H7 (cell line): ENCODE data around the gene SPOCD1. TPM values are rescaled to one million over a fixed set of nuclear protein-coding genes. Genes with fewer than 3 reads are reported as not detected.

Experiments
- DNase-seq: peaks from one replicate; pipeline ENCODE4 v3.0.0; 2012
- H3K27me3 ChIP-seq: 2 replicates; pipeline ENCODE4 v1.6.0; 2011; ENCODE audit warnings: mild to moderate bottlenecking, low read length; ENCODE audit not compliant: control insufficient read depth, insufficient read depth
- H3K36me3 ChIP-seq: replicated peaks from 2 replicates; pipeline ENCODE4 v1.5.1; 2011; ENCODE audit warnings: low read length; ENCODE audit not compliant: control insufficient read depth, insufficient read depth
- H3K4me3 ChIP-seq: 2 replicates; pipeline ENCODE4 v1.5.1; 2011; ENCODE audit warnings: low read depth, mild to moderate bottlenecking, control low read depth, low read length, moderate library complexity; ENCODE audit not compliant: insufficient read depth
- total RNA-seq: library from RNA; depleted of rRNA; stranded (reverse); fragments of >200 nt; shearing (Covaris generic); gene quantifications from 2 replicates; pipeline ENCODE4 v1.2.3, GENCODE V29; 2014

SPOCD1 gene
- total RNA-seq, 1 experiment from 2014 or later = 1.8 TPM

GRCh38 chr1:31758823-31759222, 57.0 kb downstream of the SPOCD1 start:
- H3K36me3 ChIP-seq = no peaks in the 10 kb centered on the region; the same call in 1 of the 2 replicates
- H3K27me3 ChIP-seq = peaks cover 19% of the 10 kb centered on the region
- no peak for DNase-seq
- no peak overlapping the region for H3K4me3 ChIP-seq

DNA sequence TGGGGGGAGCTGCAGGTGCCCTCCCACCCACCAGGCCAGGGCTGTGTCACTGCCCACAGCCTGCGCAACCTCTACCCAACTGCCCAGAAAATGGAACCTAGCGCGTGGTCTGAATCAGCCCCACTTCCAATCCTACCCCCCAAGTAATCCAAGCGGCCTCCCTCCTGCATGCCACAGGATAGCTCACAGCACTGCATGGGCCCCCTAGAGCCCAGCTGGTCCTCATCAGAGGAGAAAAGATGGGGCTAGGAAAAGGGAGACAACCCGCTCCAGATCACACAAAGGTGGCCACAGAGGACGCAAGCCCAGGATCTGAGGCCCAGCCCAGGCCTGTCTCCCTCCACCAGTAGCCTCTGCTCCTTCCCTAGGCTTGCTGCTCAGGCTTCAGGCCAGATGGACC, 57.8 kb downstream of the SPOCD1 start:
- H3K27me3 ChIP-seq = peaks cover 10% of the 10 kb centered on the region
- DNase-seq = peak; percentile 65
- H3K4me3 ChIP-seq = no peak overlapping the region
- H3K36me3 ChIP-seq = no peaks in the 10 kb centered on the region; the same call in 1 of the 2 replicates

DNA sequence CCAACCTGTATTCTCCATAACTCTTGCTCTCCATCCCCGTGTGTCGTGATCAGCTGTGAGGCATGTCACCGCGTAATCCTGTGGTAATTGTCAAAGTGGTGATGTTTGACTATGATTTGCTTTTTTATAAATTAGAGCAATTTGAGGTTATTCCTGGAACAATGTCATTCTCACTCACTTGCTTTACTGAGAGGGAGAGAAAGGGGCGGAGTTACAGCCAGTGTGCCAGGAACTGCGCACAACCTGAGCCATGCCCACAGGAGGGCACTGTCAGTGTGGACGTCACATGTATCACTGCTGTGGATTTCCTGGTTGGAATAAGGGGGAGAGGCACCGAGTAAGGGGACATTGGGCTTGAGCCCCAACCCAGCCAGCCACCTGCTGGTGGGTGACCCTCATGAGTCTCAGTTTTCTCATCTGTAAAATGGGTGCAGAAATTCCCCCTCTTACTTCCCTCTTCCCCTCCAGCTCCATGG, 58.6 kb downstream of the SPOCD1 start:
- no peaks in the 10 kb centered on the region; the same call in 1 of the 2 replicates for H3K36me3 ChIP-seq
- DNase-seq = no peak
- H3K27me3 ChIP-seq = peaks cover 6% of the 10 kb centered on the region
- no peak overlapping the region for H3K4me3 ChIP-seq

- DNase-seq = no peak
- no peaks in the 10 kb centered on the region; the same call in 1 of the 2 replicates for H3K27me3 ChIP-seq
- H3K36me3 ChIP-seq = no peaks in the 10 kb centered on the region; the same call in 1 of the 2 replicates
- H3K4me3 ChIP-seq = no peak overlapping the region
These were observed 59.2 kb downstream of the SPOCD1 start for GRCh38 chr1:31756578-31756977.

- DNase-seq = peak; percentile 64
- no peaks in the 10 kb centered on the region for H3K27me3 ChIP-seq
These were observed 59.9 kb downstream of the SPOCD1 start for GRCh38 chr1:31755850-31756492.

GRCh38 chr1:31755197-31755611, 60.6 kb downstream of the SPOCD1 start:
- H3K4me3 ChIP-seq = no peak overlapping the region
- DNase-seq = no peak
- no peaks in the 10 kb centered on the region for H3K27me3 ChIP-seq
- H3K36me3 ChIP-seq = no peaks in the 10 kb centered on the region; the same call in 1 of the 2 replicates

More at GRCh38 chr1:31755850-31756492, 59.9 kb downstream of the SPOCD1 start:
- H3K36me3 ChIP-seq = no peaks in the 10 kb centered on the region; the same call in 1 of the 2 replicates
- H3K4me3 ChIP-seq = no peak overlapping the region

DNA sequence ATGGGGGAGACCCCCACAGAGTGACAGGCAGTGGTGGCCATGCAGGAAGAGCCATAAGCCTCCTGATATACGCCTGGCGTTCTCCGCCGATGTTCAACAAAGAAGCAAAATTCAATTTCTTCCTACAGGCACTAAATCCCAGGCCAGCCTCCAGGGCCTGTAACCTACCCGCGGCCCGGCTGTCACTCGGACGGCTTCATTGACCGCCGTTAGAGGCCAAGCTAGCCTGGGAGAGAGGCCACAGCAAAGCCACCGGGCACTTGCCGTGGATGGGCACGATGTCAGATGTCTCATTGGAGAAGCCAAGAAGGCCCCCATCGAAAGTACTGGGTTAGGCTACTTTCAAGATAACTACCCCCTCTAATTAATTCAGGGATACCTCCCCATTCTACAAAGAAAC, 61.4 kb downstream of the SPOCD1 start:
- H3K4me3 ChIP-seq = no peak overlapping the region
- H3K27me3 ChIP-seq = no peaks in the 10 kb centered on the region
- no peak for DNase-seq
- no peaks in the 10 kb centered on the region; the same call in 1 of the 2 replicates for H3K36me3 ChIP-seq

- Histone ChIP-seq H3K36me3 (no peaks in the 10 kb centered on the region; the same call in 1 of the 2 replicates), H3K4me3 (no peak overlapping the region), H3K27me3 (no peaks in the 10 kb centered on the region)
- no peak for DNase-seq
These were observed 62.0 kb downstream of the SPOCD1 start for GRCh38 chr1:31753707-31754349.

GRCh38 chr1:31752952-31753475, 62.8 kb downstream of the SPOCD1 start:
- Histone ChIP-seq H3K27me3 (no peaks in the 10 kb centered on the region), H3K4me3 (no peak overlapping the region), H3K36me3 (no peaks in the 10 kb centered on the region; the same call in 1 of the 2 replicates)
- no peak for DNase-seq

- peak; percentile 76 for DNase-seq
- H3K36me3 ChIP-seq = no peaks in the 10 kb centered on the region; the same call in 1 of the 2 replicates
- no peaks in the 10 kb centered on the region for H3K27me3 ChIP-seq
- H3K4me3 ChIP-seq = no peak overlapping the region
These were observed 63.6 kb downstream of the SPOCD1 start for GRCh38 chr1:31752258-31752657.

DNA sequence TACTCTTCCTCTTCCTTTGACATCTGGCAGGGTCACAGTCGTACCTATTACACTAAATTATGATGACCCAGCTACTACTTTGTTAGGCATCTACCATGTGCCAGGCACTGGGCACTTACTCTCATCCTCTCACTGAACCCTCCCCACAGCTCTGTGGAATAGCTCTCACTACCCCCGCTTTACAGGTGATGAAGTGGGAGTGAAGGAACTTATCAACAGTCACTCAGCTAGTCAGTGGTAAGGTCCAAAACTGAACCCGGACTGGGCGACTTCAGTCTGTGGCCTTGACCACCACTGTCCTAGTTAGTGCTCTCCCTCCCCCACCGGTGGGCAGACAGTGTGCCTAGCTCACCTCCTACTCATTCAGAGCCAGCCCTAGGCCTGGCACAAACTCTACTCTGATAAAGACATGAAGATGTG, 64.0 kb downstream of the SPOCD1 start:
- no peak overlapping the region for H3K4me3 ChIP-seq
- DNase-seq = no peak
- H3K36me3 ChIP-seq = no peaks in the 10 kb centered on the region; the same call in 1 of the 2 replicates
- H3K27me3 ChIP-seq = no peaks in the 10 kb centered on the region

DNA sequence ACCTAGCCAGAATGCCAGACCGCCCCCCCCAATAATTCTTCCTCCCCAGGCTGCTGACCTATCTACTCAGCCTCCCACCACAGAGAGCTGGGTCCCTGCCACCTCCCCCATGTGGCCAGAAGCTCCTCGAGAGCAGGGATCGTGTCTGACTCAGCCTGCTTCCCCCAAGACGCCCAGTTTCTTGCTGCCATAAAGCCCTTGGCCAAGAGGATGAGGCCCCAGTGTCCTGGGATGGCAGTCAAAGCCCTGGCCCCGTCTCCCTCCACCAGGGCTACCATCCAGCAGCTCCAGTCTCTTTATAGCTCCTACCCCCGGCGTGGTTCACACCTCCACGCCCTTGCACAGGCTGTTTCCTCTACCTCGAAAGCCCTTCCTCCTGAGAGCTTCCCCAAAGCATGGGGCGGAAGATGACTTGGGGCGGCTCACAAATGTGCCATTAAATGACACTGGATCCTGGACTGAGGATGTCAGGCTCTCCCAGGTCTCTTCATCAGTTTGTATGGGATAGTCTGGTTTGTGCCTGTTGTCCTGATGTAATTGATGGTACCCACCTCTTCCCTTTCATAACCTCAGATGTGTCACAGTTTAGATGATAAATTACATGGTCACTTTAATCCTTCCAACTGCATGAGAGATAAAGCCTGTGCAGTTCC, 64.8 kb downstream of the SPOCD1 start:
- Histone ChIP-seq H3K4me3 (no peak overlapping the region), H3K36me3 (no peaks in the 10 kb centered on the region; the same call in 1 of the 2 replicates), H3K27me3 (no peaks in the 10 kb centered on the region)
- DNase-seq = no peak

DNA sequence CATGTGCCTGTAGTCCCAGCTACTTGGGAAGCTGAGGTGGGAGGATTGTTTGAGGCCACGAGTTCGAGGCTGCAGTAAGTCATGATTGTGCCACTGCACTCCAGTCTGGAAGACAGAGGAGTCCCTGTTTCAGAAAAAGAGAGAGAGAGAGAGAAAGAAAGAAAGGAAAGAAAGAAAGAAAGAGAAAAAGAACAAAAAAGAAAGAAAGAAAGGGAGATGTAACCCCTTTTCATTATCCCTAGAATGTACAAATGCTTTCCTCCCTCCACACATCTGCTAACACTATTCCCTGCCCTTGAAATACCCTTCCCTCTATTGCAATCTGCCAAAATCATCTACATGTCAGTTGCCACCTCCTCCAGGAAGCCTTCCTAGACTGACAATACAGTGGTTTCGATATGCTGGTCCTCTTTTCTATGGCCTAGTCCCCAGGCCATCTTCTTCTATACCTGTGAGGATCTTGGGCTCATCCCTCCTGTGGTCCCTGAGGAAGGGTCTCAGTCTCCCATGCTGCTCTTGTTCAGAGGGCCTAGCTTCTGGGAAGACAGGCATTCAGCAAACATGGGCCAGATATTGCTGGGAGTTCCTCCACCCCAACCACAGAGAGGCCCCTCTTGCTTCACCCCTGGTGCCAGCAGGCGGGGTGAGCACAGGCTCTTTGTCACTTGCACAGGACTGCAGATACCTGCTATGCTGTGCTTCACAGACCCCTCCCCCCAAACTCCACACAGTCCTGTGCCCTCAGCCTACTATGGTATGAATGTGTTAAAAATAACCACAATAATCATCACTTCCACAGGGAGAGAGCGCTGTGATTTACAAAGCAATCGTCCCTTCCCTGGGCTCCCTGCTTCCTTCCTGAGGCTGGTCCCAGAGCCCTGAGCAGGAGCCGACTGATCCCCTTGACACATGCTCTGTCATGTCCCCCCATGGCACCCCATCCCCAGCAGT, 65.8 kb downstream of the SPOCD1 start:
- H3K4me3 ChIP-seq = no peak overlapping the region
- DNase-seq = no peak

DNA sequence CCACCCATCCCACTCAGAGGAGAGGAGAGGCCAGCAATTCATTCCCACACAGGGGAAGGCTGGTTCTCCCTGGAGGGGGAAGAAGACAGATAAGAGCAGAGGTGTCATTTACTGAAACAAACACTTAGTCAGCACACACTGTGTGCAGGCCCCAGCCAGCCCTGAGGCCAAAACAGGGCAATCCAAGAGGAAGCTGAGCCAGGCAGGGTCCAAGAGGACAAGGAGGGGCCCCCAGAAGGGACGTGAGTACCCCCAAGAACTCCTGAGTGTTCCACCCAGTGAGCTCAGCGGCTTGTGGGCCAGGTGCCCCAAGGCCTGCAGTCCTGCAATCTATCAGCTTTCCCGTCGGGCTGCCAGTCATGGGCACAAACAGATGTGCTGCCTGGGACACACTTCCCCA, 67.5 kb downstream of the SPOCD1 start:
- no peaks in the 10 kb centered on the region for H3K36me3 ChIP-seq
- DNase-seq = no peak
- H3K27me3 ChIP-seq = no peaks in the 10 kb centered on the region
- no peak overlapping the region for H3K4me3 ChIP-seq

More for the DNA sequence above, 65.8 kb downstream of the SPOCD1 start:
- H3K27me3 ChIP-seq = no peaks in the 10 kb centered on the region
- no peaks in the 10 kb centered on the region for H3K36me3 ChIP-seq
